A673 (cell line): ENCODE measurements around the gene HNF1B.

Experiments used
- EZH2 ChIP-seq: fragments of 200-600 bp; sonication (generic); IDR thresholded peaks from 2 replicates; pipeline ENCODE4 v1.6.1; 2017; ENCODE audit warnings: borderline replicate concordance, low read depth, mild to moderate bottlenecking, mixed read lengths, antibody characterized with exemption, low read length; ENCODE audit not compliant: poor library complexity, severe bottlenecking
- TF ChIP-seq, protein P1 (sequence below): fragments of 300-800, 200-600 bp; sonication (generic); conservative IDR thresholded peaks from 2 replicates; pipeline ENCODE4 v1.5.1; 2017; ENCODE audit warnings: low read depth, mild to moderate bottlenecking, antibody characterized with exemption, low read length, moderate library complexity, mixed read lengths

DNA sequence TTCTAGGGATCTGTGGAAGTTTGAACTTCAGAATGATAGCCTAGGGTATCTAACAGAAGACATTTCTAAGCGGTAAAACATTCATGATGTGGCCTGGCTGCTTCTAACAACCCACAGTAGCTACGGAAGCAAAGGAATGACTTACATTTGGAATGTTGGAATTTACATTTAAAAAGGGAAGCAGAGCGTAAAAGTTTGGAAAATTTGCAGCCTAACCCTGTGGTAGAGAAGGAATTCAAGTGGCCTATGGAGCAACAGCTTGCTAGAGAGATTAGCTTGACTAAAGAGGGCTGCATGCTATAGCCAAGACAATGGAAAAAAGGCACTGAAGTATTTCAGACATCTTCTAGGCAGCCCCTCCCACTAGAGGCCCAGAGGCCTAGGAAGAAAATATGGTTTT lies 50.1 kb downstream of the HNF1B start:
- no peak for TF ChIP-seq EZH2
- TF ChIP-seq, protein P1, sequence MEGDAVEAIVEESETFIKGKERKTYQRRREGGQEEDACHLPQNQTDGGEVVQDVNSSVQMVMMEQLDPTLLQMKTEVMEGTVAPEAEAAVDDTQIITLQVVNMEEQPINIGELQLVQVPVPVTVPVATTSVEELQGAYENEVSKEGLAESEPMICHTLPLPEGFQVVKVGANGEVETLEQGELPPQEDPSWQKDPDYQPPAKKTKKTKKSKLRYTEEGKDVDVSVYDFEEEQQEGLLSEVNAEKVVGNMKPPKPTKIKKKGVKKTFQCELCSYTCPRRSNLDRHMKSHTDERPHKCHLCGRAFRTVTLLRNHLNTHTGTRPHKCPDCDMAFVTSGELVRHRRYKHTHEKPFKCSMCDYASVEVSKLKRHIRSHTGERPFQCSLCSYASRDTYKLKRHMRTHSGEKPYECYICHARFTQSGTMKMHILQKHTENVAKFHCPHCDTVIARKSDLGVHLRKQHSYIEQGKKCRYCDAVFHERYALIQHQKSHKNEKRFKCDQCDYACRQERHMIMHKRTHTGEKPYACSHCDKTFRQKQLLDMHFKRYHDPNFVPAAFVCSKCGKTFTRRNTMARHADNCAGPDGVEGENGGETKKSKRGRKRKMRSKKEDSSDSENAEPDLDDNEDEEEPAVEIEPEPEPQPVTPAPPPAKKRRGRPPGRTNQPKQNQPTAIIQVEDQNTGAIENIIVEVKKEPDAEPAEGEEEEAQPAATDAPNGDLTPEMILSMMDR: no peak
